ENCODE results near the gene DVL1. TPM values are rescaled to one million over a fixed set of nuclear protein-coding genes. Genes with fewer than 3 reads are reported as not detected.
"Not testable (repeated sequence)": the region's sequence is repeated elsewhere in the genome, so short reads cannot be mapped to it uniquely, and the experiment has no call there.

The DVL1 gene
- total RNA-seq, 2 donors from 2014 or later, result 63.5 to 69.2 TPM

- ATAC-seq, result no peak
- intact Hi-C loops (cut with DNase I), result no loop called here
- DNase-seq, result no peak
Observed at GRCh38 chr1:1318777-1319645, 30.2 kb downstream of the DVL1 start.

GRCh38 chr1:1318131-1318652 is 31.0 kb downstream of the DVL1 start:
- ATAC-seq (peak; percentile 64 to 84), DNase-seq (peak; percentile 88)
- intact Hi-C loops (cut with DNase I), result no loop called here

- intact Hi-C loops (cut with DNase I), result no loop called here
- no peak for DNase-seq
- ATAC-seq, result no peak
Observed at GRCh38 chr1:1317420-1317819, 31.8 kb downstream of the DVL1 start.

- DNase-seq; ATAC-seq; intact Hi-C loops (cut with DNase I): not testable (repeated sequence)
Observed at GRCh38 chr1:1316199-1316598, 33.0 kb downstream of the DVL1 start.

GRCh38 chr1:1315435-1315954 is 33.7 kb downstream of the DVL1 start:
- DNase-seq (no peak), ATAC-seq (no peak)
- intact Hi-C loops (cut with DNase I), result no loop called here

GRCh38 chr1:1314678-1315335 is 34.4 kb downstream of the DVL1 start:
- intact Hi-C loops (cut with DNase I), result no loop called here
- no peak for DNase-seq
- ATAC-seq, result no peak

- ATAC-seq (no peak), DNase-seq (no peak)
- intact Hi-C loops (cut with DNase I), result no loop called here
Observed at GRCh38 chr1:1314237-1314586, 35.0 kb downstream of the DVL1 start.

GRCh38 chr1:1313500-1314236 is 35.5 kb downstream of the DVL1 start:
- ATAC-seq (no peak), DNase-seq (no peak)
- intact Hi-C loops (cut with DNase I), result no loop called here

- intact Hi-C loops (cut with DNase I), result no loop called here
- ATAC-seq, result no peak
Observed at GRCh38 chr1:1312450-1313314, 36.5 kb downstream of the DVL1 start.

GRCh38 chr1:1311107-1312104 is 37.8 kb downstream of the DVL1 start:
- intact Hi-C loops (cut with DNase I), result no loop called here
- ATAC-seq, result no peak
- DNase-seq, result no peak

More at GRCh38 chr1:1312450-1313314, 36.5 kb downstream of the DVL1 start:
- DNase-seq, result no peak

GRCh38 chr1:1310476-1311053 is 38.7 kb downstream of the DVL1 start:
- intact Hi-C loops (cut with DNase I), result no loop called here
- no peak for DNase-seq
- ATAC-seq, result no peak

GRCh38 chr1:1310109-1310385 is 39.2 kb downstream of the DVL1 start:
- no peak for DNase-seq
- ATAC-seq, result no peak
- intact Hi-C loops (cut with DNase I), result no loop called here

GRCh38 chr1:1309251-1310108 is 39.7 kb downstream of the DVL1 start:
- intact Hi-C loops (cut with DNase I), result no loop called here
- peak; percentile 55 for DNase-seq
- ATAC-seq, result no peak

GRCh38 chr1:1308756-1309250 is 40.4 kb downstream of the DVL1 start:
- intact Hi-C loops (cut with DNase I), result no loop called here
- peak; percentile 53 for DNase-seq
- peak; percentile 0 to 1 for ATAC-seq

GRCh38 chr1:1307923-1308755 is 41.1 kb downstream of the DVL1 start, which contains the start of the genes ACAP3 and PUSL1:
ACAP3 (minus strand) TSS chr1:1307930; CDS start chr1:1307815, 115 bp downstream.
PUSL1 (plus strand) TSS chr1:1308597; CDS start chr1:1308644, 47 bp downstream.
- peak; percentile 75 to 82 for ATAC-seq
- intact Hi-C loops (cut with DNase I), result no loop called here
- DNase-seq, result peak; percentile 94
